ENCODE results near the gene IGSF9B.

- TF ChIP-seq POLR2A (IDR thresholded peaks at IDR 0.05; ENCODE audit: low read depth, low read length) (no peak), TAF1 (IDR thresholded peaks at IDR 0.05; ENCODE audit: low read depth, low read length) (no peak)
These were observed at the start of gene IGSF9B for GRCh38 chr11:133956650-133957633.

All from GM12891 (cell line).